Neutrophil (primary cell): Measurements from ENCODE around the gene ZBTB42.
A peak's percentile ranks its signal among the peaks of the same experiment; 100 is the strongest.

Experiments used
- H3K27ac ChIP-seq: fragments of 200-600 bp; sonication (generic); 2 replicates; pipeline ENCODE4 v1.5.1; 2016; ENCODE audit warnings: mild to moderate bottlenecking, moderate library complexity
- H3K27me3 ChIP-seq: fragments of 200-600 bp; sonication (generic); 2 replicates; pipeline ENCODE4 v1.6.0; 2016; ENCODE audit warnings: mild to moderate bottlenecking
- H3K36me3 ChIP-seq: fragments of 200-600 bp; sonication (generic); 2 replicates; pipeline ENCODE4 v1.5.1; 2017
- H3K4me1 ChIP-seq, 2 experiments: fragments of 200-600 bp in 1 of 2; sonication (generic) in 1 of 2; 1 replicate in 1 of 2; 2 replicates in 1 of 2; pipeline versions ENCODE4 v1.5.1 to v1.6.1; 2013 to 2016; ENCODE audit warnings: low read depth in 1 of 2, low read length in 1 of 2, mild to moderate bottlenecking in 1 of 2, moderate library complexity in 1 of 2; ENCODE audit not compliant: control insufficient read depth in 1 of 2, insufficient read depth in 1 of 2
- H3K4me3 ChIP-seq, 2 experiments: fragments of 200-600 bp in 1 of 2; sonication (generic) in 1 of 2; 1 replicate in 1 of 2; 2 replicates in 1 of 2; pipeline ENCODE4 v1.5.1; 2013 to 2016; ENCODE audit warnings: low read depth in 1 of 2, low read length in 1 of 2, mild to moderate bottlenecking in 1 of 2, moderate library complexity in 1 of 2
- H3K9me3 ChIP-seq: fragments of 200-600 bp; sonication (generic); 2 replicates; pipeline ENCODE4 v1.5.1; 2016
- CTCF ChIP-seq: fragments of 200-600 bp; sonication (generic); IDR thresholded peaks from 2 replicates; pipeline ENCODE4 v1.5.1; 2016; ENCODE audit warnings: antibody characterized with exemption

ZBTB42 gene

GRCh38 chr14:104754213-104754851, 46.6 kb upstream of the ZBTB42 start:
- Histone ChIP-seq H3K36me3 (peaks cover 40% of the 10 kb centered on the region), H3K27ac (no peak overlapping the region), H3K4me1 (peaks cover 20% of the 10 kb centered on the region in 2 experiments), H3K27me3 (no peaks in the 10 kb centered on the region), H3K9me3 (no peaks in the 10 kb centered on the region), H3K4me3 (peak overlapping the region in 1 of 2 experiments; percentile 79)
- TF ChIP-seq CTCF = no peak

- Histone ChIP-seq H3K4me3 (no peak overlapping the region), H3K4me1 (peaks cover 20% of the 10 kb centered on the region in 2 experiments), H3K9me3 (no peaks in the 10 kb centered on the region), H3K27me3 (no peaks in the 10 kb centered on the region), H3K27ac (no peak overlapping the region), H3K36me3 (peaks cover 48% of the 10 kb centered on the region)
- TF ChIP-seq CTCF = no peak
These were observed 45.3 kb upstream of the ZBTB42 start for GRCh38 chr14:104755621-104756020.

DNA sequence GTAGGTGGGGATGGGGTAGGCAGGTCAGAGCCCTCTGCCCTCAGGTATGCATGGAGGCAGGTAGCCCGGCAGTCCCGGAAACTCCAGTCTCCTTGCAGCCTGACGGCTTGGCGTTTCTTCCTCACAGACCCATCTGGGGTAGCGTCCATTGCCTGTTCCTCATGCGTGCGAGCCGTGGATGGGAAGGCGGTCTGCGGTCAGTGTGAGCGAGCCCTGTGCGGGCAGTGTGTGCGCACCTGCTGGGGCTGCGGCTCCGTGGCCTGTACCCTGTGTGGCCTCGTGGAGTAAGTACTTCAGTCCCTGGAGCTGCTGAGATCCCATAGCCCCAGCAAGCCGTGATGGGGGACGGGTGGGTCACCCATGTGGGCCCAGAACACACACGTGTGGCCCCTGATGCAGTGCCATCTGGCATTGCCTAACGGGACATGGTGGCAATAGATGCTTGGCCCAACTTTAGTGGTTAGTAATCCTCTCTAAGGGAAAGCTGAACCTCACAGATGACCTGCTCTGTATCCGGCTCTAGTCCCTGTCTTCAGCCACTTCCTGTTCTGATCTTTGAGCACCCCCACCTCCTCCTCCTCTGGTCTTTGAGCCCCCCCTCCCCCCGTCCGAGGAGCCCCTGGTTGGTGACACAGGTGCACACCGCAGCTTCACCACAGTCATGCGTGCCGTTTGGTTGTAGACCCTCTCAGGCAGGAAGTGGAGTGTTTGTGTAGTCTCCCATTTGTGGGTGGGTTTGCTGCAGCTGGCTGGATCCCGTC, 44.2 kb upstream of the ZBTB42 start:
- no peak for TF ChIP-seq CTCF
- H3K27ac ChIP-seq = no peak overlapping the region
- no peaks in the 10 kb centered on the region for H3K27me3 ChIP-seq
- H3K4me3 ChIP-seq = no peak overlapping the region
- no peaks in the 10 kb centered on the region for H3K9me3 ChIP-seq
- H3K4me1 ChIP-seq = peaks cover 20% of the 10 kb centered on the region in 2 experiments
- H3K36me3 ChIP-seq = peaks cover 48% of the 10 kb centered on the region

DNA sequence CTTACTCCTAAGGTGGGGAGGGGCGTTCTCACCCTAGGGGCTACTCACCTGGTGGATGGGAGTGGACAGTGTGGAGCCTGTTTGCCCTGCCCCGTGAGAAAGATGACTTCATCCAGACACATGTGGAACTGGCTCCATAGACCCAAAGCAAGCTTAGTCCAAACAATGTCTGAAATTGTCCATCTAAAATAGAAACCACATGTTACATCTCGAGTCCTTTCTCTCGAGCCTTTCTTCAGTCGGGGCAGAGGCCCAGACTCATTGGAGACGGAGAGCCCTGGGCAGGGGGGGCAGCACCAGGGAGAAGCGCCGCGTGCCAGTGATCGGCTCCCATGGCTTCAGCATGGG, 43.7 kb upstream of the ZBTB42 start:
- no peak for TF ChIP-seq CTCF
- Histone ChIP-seq H3K4me1 (peaks cover 15 to 16% of the 10 kb centered on the region in 2 experiments), H3K4me3 (no peak overlapping the region), H3K9me3 (no peaks in the 10 kb centered on the region), H3K27me3 (no peaks in the 10 kb centered on the region), H3K27ac (no peak overlapping the region), H3K36me3 (peaks cover 48% of the 10 kb centered on the region)

GRCh38 chr14:104757681-104758392, 43.1 kb upstream of the ZBTB42 start:
- no peak for TF ChIP-seq CTCF
- Histone ChIP-seq H3K36me3 (peaks cover 48% of the 10 kb centered on the region), H3K4me1 (peaks cover 14% of the 10 kb centered on the region in 2 experiments), H3K27me3 (no peaks in the 10 kb centered on the region), H3K9me3 (no peaks in the 10 kb centered on the region), H3K4me3 (no peak overlapping the region), H3K27ac (no peak overlapping the region)
